ENCODE data around the gene TCF12.
A peak's percentile ranks its signal among the peaks of the same experiment; 100 is the strongest.

The TCF12 gene

DNA sequence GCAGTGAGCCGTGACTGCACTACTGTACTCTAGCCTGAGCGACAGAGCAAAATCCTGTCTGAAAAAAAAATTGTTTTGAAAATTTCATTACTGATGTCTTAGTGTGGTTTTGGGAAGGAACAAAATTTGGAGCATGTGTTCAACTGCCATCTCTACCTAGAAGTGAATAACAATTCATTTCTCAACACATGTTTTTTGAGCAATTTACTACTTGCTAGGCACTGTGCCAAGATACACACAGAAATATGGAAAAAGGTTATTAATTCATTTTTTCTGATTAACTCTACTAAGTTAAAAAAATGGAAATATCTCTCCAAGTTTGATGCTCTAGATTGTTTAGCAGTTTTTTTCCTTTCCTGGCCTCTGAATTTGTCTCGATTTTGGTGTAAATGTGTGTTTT lies 5.2 kb upstream of the TCF12 start:
- TF ChIP-seq, protein P1, sequence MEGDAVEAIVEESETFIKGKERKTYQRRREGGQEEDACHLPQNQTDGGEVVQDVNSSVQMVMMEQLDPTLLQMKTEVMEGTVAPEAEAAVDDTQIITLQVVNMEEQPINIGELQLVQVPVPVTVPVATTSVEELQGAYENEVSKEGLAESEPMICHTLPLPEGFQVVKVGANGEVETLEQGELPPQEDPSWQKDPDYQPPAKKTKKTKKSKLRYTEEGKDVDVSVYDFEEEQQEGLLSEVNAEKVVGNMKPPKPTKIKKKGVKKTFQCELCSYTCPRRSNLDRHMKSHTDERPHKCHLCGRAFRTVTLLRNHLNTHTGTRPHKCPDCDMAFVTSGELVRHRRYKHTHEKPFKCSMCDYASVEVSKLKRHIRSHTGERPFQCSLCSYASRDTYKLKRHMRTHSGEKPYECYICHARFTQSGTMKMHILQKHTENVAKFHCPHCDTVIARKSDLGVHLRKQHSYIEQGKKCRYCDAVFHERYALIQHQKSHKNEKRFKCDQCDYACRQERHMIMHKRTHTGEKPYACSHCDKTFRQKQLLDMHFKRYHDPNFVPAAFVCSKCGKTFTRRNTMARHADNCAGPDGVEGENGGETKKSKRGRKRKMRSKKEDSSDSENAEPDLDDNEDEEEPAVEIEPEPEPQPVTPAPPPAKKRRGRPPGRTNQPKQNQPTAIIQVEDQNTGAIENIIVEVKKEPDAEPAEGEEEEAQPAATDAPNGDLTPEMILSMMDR (IDR thresholded peaks at IDR 0.05; ENCODE audit: borderline replicate concordance, control extremely low read depth, extremely low read depth, insufficient read depth, missing control alignments) = no peak
- in situ Hi-C loops (cut with MboI; ENCODE audit: low sequenced_read_pairs, unreplicated experiment) = loop anchor here (25.0 kb wide), 1 partner anchor 399 kb away; no protein-coding TSS in a partner anchor
- DNase-seq (ENCODE audit: low spot score) = no peak

DNA sequence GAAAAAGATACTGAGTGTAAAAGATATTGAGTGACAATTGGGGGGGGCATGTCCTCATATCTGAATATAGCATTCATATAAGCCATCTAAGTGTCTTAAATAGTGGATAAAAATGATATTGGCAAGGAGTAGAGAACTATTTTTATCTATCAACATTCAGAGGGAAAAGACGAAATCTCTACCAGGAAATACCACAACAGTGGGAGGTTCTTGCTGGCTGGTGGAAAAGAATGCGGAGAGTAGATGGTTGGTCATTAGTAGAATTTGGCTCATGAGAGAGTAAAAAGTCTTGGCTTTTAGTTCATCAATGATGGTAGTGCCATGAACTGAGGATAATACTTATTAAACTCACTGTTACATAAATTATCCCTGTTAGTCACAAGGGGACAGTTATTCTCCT lies 4.8 kb upstream of the TCF12 start:
- no peak for DNase-seq (ENCODE audit: low spot score)
- TF ChIP-seq, protein P1 (IDR thresholded peaks at IDR 0.05; ENCODE audit: borderline replicate concordance, control extremely low read depth, extremely low read depth, insufficient read depth, missing control alignments) = no peak
- in situ Hi-C loops (cut with MboI; ENCODE audit: low sequenced_read_pairs, unreplicated experiment) = loop anchor here (25.0 kb wide), 1 partner anchor 399 kb away; no protein-coding TSS in a partner anchor

DNA sequence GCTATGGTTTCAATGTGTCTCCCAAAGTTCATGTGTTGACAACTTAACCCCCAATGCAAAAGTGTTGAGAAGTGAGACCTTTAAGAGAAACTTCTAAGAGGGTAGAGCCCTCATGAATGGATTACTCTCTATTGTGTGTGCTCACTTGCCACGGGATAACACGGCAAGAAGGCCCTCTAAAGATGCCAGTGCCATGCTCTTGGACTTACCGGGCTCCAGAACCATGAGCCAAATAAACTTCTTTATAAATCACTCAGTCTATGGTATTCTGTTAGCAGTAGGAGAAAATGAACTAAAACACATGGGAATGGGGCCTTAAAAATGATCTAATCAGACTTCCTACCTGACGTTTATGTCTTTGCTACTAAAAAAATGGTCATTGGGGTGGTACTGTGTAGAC lies 2.6 kb upstream of the TCF12 start:
- in situ Hi-C loops (cut with MboI; ENCODE audit: low sequenced_read_pairs, unreplicated experiment) = loop anchor here (25.0 kb wide), 1 partner anchor 396 kb away; no protein-coding TSS in a partner anchor
- TF ChIP-seq, protein P1 (IDR thresholded peaks at IDR 0.05; ENCODE audit: borderline replicate concordance, control extremely low read depth, extremely low read depth, insufficient read depth, missing control alignments) = no peak
- DNase-seq (ENCODE audit: low spot score) = no peak

DNA sequence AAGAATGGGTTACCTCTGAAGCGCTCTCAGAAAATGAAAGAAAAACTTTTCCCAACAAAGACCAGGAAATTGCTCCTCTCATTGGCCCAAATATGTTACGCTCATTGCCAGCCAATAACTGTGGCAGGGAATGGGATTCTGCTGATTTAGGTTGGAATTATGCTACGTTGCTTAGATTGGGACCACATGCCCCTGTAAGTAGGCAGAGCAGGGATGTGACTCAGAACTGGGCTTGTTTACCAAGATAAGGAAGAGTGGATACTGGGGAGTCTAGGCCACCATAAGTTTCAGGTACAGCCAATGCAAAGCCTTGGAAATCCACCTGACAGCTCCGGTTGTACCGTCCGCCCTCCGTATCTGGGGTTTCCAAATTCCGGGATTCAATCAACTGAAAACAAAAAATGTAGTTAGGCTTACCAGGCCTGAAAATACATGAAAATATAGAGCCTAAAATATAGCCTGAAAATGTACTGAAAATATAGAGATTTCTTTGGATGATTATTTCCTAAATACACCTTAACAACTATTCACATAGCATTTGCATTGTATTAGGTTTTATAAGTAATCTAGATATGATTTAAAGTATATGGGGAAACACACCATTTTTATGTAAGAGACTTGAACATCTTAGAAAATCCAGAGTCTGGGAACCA lies 1.5 kb upstream of the TCF12 start:
- no peak for DNase-seq (ENCODE audit: low spot score)
- TF ChIP-seq, protein P1 (IDR thresholded peaks at IDR 0.05; ENCODE audit: borderline replicate concordance, control extremely low read depth, extremely low read depth, insufficient read depth, missing control alignments) = no peak
- in situ Hi-C loops (cut with MboI; ENCODE audit: low sequenced_read_pairs, unreplicated experiment) = loop anchor here (25.0 kb wide), 1 partner anchor 395 kb away; no protein-coding TSS in a partner anchor

DNA sequence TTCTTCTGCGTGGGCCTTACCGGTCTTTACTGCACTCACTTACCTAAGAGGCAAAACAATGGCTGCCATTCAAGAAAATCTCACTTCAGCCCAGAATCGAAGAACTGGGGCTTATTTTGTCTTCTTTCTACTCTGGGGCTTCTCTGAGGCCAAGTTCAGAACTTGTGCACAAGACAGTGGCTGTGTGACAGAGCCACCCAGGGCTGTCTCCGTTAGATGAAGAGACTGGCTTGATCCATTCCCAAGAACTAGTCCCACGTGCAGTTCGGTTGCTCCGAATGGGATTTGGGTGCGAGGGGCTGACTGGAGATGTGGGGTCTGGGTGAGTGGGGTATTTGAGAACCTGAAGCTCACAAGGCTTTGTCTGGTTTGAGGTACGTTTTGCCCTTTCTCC lies 795 bp upstream of the TCF12 start:
- DNase-seq (ENCODE audit: low spot score) = no peak
- TF ChIP-seq, protein P1 (IDR thresholded peaks at IDR 0.05; ENCODE audit: borderline replicate concordance, control extremely low read depth, extremely low read depth, insufficient read depth, missing control alignments) = no peak
- in situ Hi-C loops (cut with MboI; ENCODE audit: low sequenced_read_pairs, unreplicated experiment) = loop anchor here (25.0 kb wide), 1 partner anchor 395 kb away; no protein-coding TSS in a partner anchor

DNA sequence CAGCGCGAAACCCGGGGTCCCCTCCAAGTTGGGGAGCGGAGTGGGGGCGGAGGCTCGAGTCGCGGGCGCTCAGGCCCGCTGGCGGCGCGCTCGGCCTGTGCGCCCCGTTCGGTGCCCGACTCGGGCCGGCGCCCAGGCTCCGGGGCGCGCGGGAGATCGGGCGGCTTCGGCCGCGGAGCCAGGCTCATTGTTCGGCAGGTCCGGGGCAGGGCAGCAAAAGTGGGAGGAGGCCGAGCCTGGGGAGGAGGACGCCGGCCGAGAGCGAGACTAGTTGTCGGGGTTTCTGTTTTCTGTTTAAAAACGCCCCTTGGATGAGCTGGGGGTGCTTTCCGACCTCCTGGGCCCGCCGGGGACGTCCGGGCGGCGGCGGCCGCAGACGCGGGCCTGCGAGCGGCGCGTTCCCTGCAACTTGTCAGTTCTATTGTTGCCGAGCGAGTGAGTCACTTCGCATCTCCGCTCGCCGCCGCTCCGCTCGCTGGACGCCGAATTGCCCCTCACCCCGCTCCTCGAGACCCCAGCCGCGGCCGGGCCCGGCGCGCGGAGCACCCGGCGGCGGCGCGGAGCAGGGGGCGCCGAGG lies 676 bp downstream of the TCF12 start:
- in situ Hi-C loops (cut with MboI; ENCODE audit: low sequenced_read_pairs, unreplicated experiment) = loop anchor here (25.0 kb wide), 1 partner anchor 393 kb away; no protein-coding TSS in a partner anchor
- TF ChIP-seq, protein P1 (IDR thresholded peaks at IDR 0.05; ENCODE audit: borderline replicate concordance, control extremely low read depth, extremely low read depth, insufficient read depth, missing control alignments) = no peak
- DNase-seq (ENCODE audit: low spot score) = peak; percentile 77
